GM12891 (cell line): Measurements from ENCODE around the gene ZDBF2.

Source experiments
- PAX5 ChIP-seq: IDR thresholded peaks from 2 replicates; pipeline ENCODE4 v1.6.1; 2011; ENCODE audit warnings: low read length, moderate library complexity, mild to moderate bottlenecking; ENCODE audit not compliant: insufficient read depth, severe bottlenecking
- POLR2A ChIP-seq: IDR thresholded peaks from 2 replicates; pipeline ENCODE4 v1.6.1; 2011; ENCODE audit warnings: low read depth, low read length, control low read depth
- POLR2AphosphoS5 ChIP-seq: IDR thresholded peaks from 2 replicates; pipeline ENCODE4 v1.6.1; 2011; ENCODE audit warnings: low read depth, low read length, control low read depth
- POU2F2 ChIP-seq: IDR thresholded peaks from 2 replicates; pipeline ENCODE4 v1.6.1; 2011; ENCODE audit warnings: low read depth, mild to moderate bottlenecking, control low read depth, low read length, moderate library complexity
- SPI1 ChIP-seq: IDR thresholded peaks from 2 replicates; pipeline ENCODE4 v1.6.1; 2011; ENCODE audit warnings: low read depth, low read length, control low read depth
- TAF1 ChIP-seq: IDR thresholded peaks from 2 replicates; pipeline ENCODE4 v1.6.1; 2011; ENCODE audit warnings: low read depth, low read length, control low read depth

DNA sequence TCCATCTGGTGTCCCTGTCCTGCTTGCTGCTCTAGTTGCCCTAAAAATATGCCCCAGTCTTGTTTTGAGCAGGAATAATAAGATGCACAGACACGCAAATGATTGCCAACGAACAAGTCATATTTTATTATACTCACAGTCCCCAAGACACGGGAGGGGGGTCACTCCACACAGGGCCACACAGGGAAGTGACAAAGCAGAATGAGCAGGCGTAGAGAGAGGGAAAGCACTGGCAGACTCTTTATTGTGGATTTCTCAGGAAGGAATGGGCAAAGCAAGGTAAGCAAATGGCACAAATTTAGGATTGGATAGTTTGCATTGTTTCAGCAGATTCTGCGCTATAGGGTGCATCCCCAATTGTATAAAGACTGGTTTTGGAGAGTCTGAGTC, 20.7 kb upstream of the ZDBF2 start:
- TF ChIP-seq POLR2A (no peak), POLR2AphosphoS5 (no peak), TAF1 (no peak), POU2F2 (no peak), SPI1 (no peak), PAX5 (no peak)
